ENCODE measurements around the gene C6orf89. TPM values are rescaled to one million over a fixed set of nuclear protein-coding genes. Genes with fewer than 3 reads are reported as not detected.

Gene C6orf89
- total RNA-seq, 4 donors from 2014 or later, result 7.8 to 41.8 (median 28.2) TPM

GRCh38 chr6:36977470-36977941 lies 91.8 kb downstream of the C6orf89 start:
- DNase-seq, result no peak

More at GRCh38 chr6:36977470-36977941, 91.8 kb downstream of the C6orf89 start:
- H3K36me3 ChIP-seq, result peaks cover 0 to 59% (median 29%) of the 10 kb centered on the region in 4 donors
- 74% methylated on average over 14 of the region's 16 CpGs; no CpG with 5 or more reads in 1 of the 2 donors for WGBS, 2 donors (ENCODE audit: low coverage in 1 of 2)
- no peak overlapping the region for H3K27ac ChIP-seq
- no peak overlapping the region for H3K4me3 ChIP-seq
- no peaks in the 10 kb centered on the region for H3K9me3 ChIP-seq
- intact Hi-C loops (cut with DNase I; ENCODE audit: low total_unique reads), result no loop called here
- H3K27me3 ChIP-seq, result no peaks in the 10 kb centered on the region
- peaks cover 0 to 25% (median 9%) of the 10 kb centered on the region in 4 donors for H3K4me1 ChIP-seq
- in situ Hi-C loops (cut with MboI; ENCODE audit: low pct_ligation_motif_present in 1 of 4, low pct_unique_long_range_greater_than_20kb in 1 of 4, low sequenced_read_pairs in 3 of 4), result no loop called here
- TF ChIP-seq POLR2AphosphoS5 (IDR thresholded peaks at IDR 0.05) (no peak), CTCF (IDR thresholded peaks at IDR 0.05) (peak in 3 of 5 experiments; percentile 17 to 32 (median 18)), EP300 (IDR thresholded peaks at IDR 0.05; ENCODE audit: low read depth) (no peak), POLR2A (IDR thresholded peaks at IDR 0.05) (no peak)

Other genes with a start within 250 kb of the C6orf89 start
- 100 to 1,000 TPM in 3 of 4 donors, 10 to 100 TPM in 1; 34.6 to 613 (median 264) TPM for gene CDKN1A, start 207.2 kb upstream of the C6orf89 start, total RNA-seq
- gene RAB44, start 188.1 kb upstream of the C6orf89 start, total RNA-seq, result 1 to 10 TPM in 1 of 4 donors, under 1 TPM in 3; 0.14 to 1.1 (median 0.46) TPM
- 1 to 10 TPM in 3 of 4 donors, not detected in 1; 3.0 to 8.3 (median 3.3) TPM for gene CPNE5, start 46.5 kb upstream of the C6orf89 start, total RNA-seq
- 1 to 10 TPM in 3 of 4 donors, under 1 TPM in 1; 1.00 to 5.6 (median 3.3) TPM for gene PPIL1, start 11.1 kb upstream of the C6orf89 start, total RNA-seq
- 1 to 10 TPM in 2 of 4 donors, under 1 TPM in 1, not detected in 1; 0.60 to 5.6 (median 4.0) TPM for gene PI16, start 68.8 kb downstream of the C6orf89 start, total RNA-seq
- gene MTCH1, start 100.2 kb downstream of the C6orf89 start, total RNA-seq, result 100 to 1,000 TPM; 123 to 190 (median 152) TPM
- gene FGD2, start 119.7 kb downstream of the C6orf89 start, total RNA-seq, result 10 to 100 TPM; 13.1 to 46.4 (median 29.6) TPM